Bronchial epithelial cell (primary cell): ENCODE results near the gene GARNL3. TPM values are rescaled to one million over a fixed set of nuclear protein-coding genes. Genes with fewer than 3 reads are reported as not detected.

Experiments
- DNase-seq: peaks from one replicate; pipeline ENCODE4 v3.0.0-alpha.2; 2010; ENCODE audit warnings: low read depth
- FAIRE-seq: peaks from 2 replicates; lab custom pipeline; 2011; peaks lifted over from hg19 to GRCh38; lab: Jason Lieb, UNC
- H3K27me3 ChIP-seq: 2 replicates; pipeline ENCODE4 v1.5.1; 2011; ENCODE audit warnings: low read length; ENCODE audit not compliant: control insufficient read depth, insufficient read depth
- H3K36me3 ChIP-seq: 2 replicates; pipeline ENCODE4 v1.5.1; 2011; ENCODE audit warnings: low read length; ENCODE audit not compliant: control insufficient read depth, insufficient read depth
- H3K4me3 ChIP-seq: 2 replicates; pipeline ENCODE4 v1.5.1; 2011; ENCODE audit warnings: mild to moderate bottlenecking, low read depth, low read length, control low read depth
- total RNA-seq: library from RNA; depleted of rRNA; stranded (reverse); fragments of >200 nt; gene quantifications from 2 replicates; pipeline ENCODE4 v1.2.1, GENCODE V29; 2014
- TF ChIP-seq, protein P1 (sequence below): IDR thresholded peaks from 2 replicates; pipeline ENCODE4 v1.5.1; 2011; ENCODE audit warnings: mild to moderate bottlenecking, moderate library complexity, low read length, control low read depth, inconsistent platforms; ENCODE audit not compliant: insufficient read depth, severe bottlenecking

GARNL3 gene, protein sequence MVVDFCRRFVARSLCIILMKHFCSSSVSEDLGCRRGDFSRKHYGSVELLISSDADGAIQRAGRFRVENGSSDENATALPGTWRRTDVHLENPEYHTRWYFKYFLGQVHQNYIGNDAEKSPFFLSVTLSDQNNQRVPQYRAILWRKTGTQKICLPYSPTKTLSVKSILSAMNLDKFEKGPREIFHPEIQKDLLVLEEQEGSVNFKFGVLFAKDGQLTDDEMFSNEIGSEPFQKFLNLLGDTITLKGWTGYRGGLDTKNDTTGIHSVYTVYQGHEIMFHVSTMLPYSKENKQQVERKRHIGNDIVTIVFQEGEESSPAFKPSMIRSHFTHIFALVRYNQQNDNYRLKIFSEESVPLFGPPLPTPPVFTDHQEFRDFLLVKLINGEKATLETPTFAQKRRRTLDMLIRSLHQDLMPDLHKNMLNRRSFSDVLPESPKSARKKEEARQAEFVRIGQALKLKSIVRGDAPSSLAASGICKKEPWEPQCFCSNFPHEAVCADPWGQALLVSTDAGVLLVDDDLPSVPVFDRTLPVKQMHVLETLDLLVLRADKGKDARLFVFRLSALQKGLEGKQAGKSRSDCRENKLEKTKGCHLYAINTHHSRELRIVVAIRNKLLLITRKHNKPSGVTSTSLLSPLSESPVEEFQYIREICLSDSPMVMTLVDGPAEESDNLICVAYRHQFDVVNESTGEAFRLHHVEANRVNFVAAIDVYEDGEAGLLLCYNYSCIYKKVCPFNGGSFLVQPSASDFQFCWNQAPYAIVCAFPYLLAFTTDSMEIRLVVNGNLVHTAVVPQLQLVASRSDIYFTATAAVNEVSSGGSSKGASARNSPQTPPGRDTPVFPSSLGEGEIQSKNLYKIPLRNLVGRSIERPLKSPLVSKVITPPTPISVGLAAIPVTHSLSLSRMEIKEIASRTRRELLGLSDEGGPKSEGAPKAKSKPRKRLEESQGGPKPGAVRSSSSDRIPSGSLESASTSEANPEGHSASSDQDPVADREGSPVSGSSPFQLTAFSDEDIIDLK
- 2.4 and 5.4 TPM in 2 replicates for total RNA-seq

DNA sequence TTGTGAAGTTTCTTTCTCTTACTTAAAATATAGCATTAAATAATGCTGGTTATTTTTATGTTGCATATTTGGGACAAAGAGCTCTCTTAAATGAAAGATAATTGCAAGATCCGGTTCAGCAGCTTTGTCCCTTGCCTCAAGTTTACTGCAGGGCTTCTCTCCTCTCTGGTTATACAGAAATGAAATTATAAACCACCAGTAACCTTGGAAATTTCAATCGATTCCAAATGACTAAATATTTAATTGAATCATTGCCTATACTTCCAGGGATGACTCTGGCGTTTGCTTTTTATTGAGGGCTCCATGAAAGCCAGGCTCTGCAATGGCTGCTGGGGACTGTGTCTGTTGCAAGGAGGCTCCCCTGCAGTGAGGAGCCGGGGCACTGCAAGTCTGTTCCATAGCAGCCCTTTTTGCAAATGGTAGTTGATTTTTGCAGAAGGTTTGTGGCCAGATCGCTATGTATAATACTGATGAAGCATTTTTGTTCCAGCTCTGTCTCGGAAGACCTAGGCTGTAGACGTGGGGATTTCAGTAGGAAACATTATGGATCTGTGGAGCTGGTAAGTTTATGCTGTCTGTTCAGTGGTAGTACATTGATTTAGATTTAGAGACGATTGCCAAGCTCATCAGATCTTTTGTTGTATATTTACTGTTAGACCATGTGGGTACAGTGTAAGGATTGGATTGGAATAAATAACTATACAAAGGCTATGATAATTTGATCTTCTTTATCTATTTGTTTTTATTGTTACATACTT, at the start of gene GARNL3:
Gene GARNL3, plus strand, starts transcription at position 313 of the 758 bp plus-strand sequence. Its CDS starts 104 bp downstream, at position 417.
- Histone ChIP-seq H3K27me3 (no peaks in the 10 kb centered on the region), H3K36me3 (no peaks in the 10 kb centered on the region), H3K4me3 (no peak within 1 kb of the TSS)
- no peak for FAIRE-seq
- TF ChIP-seq, protein P1, sequence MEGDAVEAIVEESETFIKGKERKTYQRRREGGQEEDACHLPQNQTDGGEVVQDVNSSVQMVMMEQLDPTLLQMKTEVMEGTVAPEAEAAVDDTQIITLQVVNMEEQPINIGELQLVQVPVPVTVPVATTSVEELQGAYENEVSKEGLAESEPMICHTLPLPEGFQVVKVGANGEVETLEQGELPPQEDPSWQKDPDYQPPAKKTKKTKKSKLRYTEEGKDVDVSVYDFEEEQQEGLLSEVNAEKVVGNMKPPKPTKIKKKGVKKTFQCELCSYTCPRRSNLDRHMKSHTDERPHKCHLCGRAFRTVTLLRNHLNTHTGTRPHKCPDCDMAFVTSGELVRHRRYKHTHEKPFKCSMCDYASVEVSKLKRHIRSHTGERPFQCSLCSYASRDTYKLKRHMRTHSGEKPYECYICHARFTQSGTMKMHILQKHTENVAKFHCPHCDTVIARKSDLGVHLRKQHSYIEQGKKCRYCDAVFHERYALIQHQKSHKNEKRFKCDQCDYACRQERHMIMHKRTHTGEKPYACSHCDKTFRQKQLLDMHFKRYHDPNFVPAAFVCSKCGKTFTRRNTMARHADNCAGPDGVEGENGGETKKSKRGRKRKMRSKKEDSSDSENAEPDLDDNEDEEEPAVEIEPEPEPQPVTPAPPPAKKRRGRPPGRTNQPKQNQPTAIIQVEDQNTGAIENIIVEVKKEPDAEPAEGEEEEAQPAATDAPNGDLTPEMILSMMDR, result no peak
- no peak for DNase-seq

DNA sequence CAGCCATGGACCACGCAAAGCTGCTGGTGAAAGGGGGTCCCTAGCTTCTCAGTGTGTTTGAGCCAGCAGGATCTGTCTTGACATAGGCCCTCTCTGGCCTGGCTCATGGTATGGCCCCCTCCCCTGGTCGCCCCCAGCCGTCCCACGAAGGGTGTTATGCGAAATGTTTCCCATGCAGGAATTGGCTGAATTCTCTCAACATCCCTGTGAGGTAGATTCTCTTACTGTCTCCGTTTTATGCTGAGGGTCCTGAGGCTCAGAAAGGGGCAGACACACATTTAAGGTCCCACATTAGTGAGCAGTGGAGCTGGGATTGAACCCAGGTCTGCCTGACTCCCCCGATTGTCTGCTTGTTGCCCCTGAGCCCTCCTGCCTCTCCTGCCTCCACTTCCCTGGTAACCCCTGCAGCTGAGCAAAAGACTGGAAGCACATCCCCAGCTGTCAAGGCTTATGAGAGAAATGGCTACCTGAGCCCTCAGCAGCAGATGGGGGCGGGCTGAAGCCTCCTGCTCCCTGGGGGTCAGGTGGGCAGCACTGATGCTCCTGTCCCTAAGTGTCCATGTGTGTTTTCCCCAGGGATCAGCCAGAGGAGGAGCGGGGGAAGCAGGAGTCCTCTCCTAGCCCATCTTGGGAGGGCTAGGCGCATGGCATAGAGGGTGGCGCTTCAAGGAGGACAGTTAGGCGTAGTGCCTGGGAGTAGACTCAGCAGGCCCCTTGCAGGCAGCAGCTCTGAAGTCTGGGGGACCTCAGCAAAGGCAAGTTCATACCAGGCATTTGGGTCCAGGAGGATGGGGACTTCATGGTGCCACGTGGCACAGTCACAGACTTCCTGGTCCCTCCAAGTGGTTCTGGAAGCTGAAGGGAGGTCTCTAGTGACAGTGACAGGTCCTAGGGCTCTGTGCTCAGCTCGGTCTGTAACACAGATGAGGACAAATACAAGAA, 49.0 kb upstream of the GARNL3 start:
- FAIRE-seq, result peak; percentile 7
- H3K27me3 ChIP-seq, result peaks cover 2% of the 10 kb centered on the region
- TF ChIP-seq, protein P1, result no peak
- no peaks in the 10 kb centered on the region for H3K36me3 ChIP-seq
- no peak for DNase-seq
- H3K4me3 ChIP-seq, result no peak overlapping the region

DNA sequence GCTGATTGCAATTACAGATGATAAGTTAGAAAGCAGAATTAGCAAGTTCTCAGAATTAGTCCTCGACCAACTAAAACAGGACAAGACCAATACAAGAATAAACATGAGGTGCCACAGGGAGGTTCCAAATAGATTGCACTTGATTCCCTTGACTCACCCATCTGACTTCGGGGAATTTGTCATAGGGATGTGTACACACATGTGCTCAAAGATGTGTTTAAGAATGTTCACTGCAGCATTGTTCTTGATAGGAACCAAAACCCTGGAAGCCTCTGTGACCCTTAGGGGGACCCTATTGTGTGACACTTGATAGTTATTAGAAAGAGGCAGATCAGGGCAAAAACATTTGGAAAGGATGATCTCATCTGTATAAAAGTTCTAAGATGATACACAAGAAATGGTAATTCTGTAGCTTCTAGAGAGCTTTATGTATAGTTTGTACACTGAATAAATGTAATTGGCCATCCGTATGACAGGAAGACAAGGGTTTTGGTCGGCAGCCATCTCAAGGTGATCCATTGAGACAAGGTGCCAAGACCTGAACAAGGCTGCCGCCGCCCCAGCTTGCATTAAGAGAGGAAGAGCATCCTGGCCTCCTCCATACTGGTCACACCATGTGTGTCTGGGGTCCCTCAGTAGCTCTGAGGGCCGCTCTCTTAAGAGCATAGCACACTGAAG, 48.2 kb upstream of the GARNL3 start:
- no peak overlapping the region for H3K4me3 ChIP-seq
- FAIRE-seq, result no peak

DNA sequence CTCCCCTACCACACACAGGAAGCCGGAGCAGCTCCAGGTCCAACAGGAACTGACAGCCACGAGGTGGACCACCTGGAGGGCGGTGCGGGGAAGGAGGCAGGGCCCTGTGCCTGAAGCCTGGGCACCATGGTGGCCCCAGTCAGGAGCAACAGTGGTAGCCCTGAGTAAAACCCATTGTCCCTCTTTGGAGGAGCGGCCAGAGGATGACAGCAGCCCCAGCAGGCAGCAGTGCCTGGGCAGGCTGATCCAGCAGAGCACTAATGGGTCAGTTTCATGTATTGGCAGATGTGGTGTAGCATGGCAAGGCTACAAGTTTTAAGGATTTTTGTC, 47.7 kb upstream of the GARNL3 start:
- Histone ChIP-seq H3K4me3 (no peak overlapping the region), H3K27me3 (no peaks in the 10 kb centered on the region), H3K36me3 (no peaks in the 10 kb centered on the region)
- TF ChIP-seq, protein P1, result no peak
- DNase-seq, result no peak
- no peak for FAIRE-seq

More for the DNA sequence above, 48.2 kb upstream of the GARNL3 start:
- Histone ChIP-seq H3K36me3 (no peaks in the 10 kb centered on the region), H3K27me3 (no peaks in the 10 kb centered on the region)
- TF ChIP-seq, protein P1, result no peak
- DNase-seq, result peak; percentile 46
